Parathyroid adenoma (tissue), 2 donors: ENCODE results near the gene SEC16A.

Experiments used
- H2AFZ ChIP-seq: fragments of 300-600 bp; sonication (generic); one replicate; pipeline ENCODE4 v1.7.0; 2017; ENCODE audit warnings: antibody characterized with exemption, mild to moderate bottlenecking
- H3K27ac ChIP-seq: fragments of 300-600 bp; sonication (generic); one replicate; pipeline ENCODE4 v1.7.0; 2017
- H3K27me3 ChIP-seq: fragments of 300-600 bp; sonication (generic); one replicate; pipeline ENCODE4 v1.7.0; 2017; ENCODE audit warnings: low read length; ENCODE audit not compliant: control insufficient read depth, insufficient read depth
- H3K36me3 ChIP-seq: fragments of 300-600 bp; sonication (generic); one replicate; pipeline ENCODE4 v1.7.0; 2017; ENCODE audit warnings: low read length; ENCODE audit not compliant: control insufficient read depth, insufficient read depth
- H3K4me1 ChIP-seq: fragments of 300-600 bp; sonication (generic); one replicate; pipeline ENCODE4 v1.7.0; 2017; ENCODE audit warnings: control low read depth
- H3K4me2 ChIP-seq: fragments of 300-600 bp; sonication (generic); one replicate; pipeline ENCODE4 v1.7.0; 2017; ENCODE audit warnings: low read length
- H3K4me3 ChIP-seq: fragments of 300-600 bp; sonication (generic); one replicate; pipeline ENCODE4 v1.7.0; 2017; ENCODE audit warnings: low read depth, low read length
- H3K79me2 ChIP-seq: fragments of 300-600 bp; sonication (generic); one replicate; pipeline ENCODE4 v1.7.0; 2017; ENCODE audit warnings: control low read depth
- H3K9ac ChIP-seq: fragments of 300-600 bp; sonication (generic); one replicate; pipeline ENCODE4 v1.7.0; 2017; ENCODE audit warnings: mild to moderate bottlenecking
- H3K9me3 ChIP-seq: fragments of 300-600 bp; sonication (generic); one replicate; pipeline ENCODE4 v1.7.0; 2017; ENCODE audit warnings: low read length; ENCODE audit not compliant: control insufficient read depth
- CTCF ChIP-seq: fragments of 300-600 bp; sonication (generic); IDR thresholded peaks from one replicate; pipeline ENCODE4 v1.7.0; 2017; ENCODE audit warnings: antibody characterized with exemption, mild to moderate bottlenecking
- donor health status: primary hyperparathyroidism.

The SEC16A gene

GRCh38 chr9:136447173-136447778 lies 35.6 kb downstream of the SEC16A start:
- Histone ChIP-seq H3K36me3 (no peaks in the 10 kb centered on the region), H3K4me2 (no peak overlapping the region), H3K4me1 (no peaks in the 10 kb centered on the region), H3K27ac (no peak overlapping the region), H3K4me3 (no peak overlapping the region), H3K79me2 (no peaks in the 10 kb centered on the region), H3K9ac (no peak overlapping the region), H3K27me3 (no peaks in the 10 kb centered on the region), H3K9me3 (no peaks in the 10 kb centered on the region), H2AFZ (no peak overlapping the region)
- no peak for TF ChIP-seq CTCF

- no peak overlapping the region for H3K4me3 ChIP-seq
- H3K27me3 ChIP-seq: no peaks in the 10 kb centered on the region
- TF ChIP-seq CTCF: no peak
- H3K36me3 ChIP-seq: no peaks in the 10 kb centered on the region
- no peaks in the 10 kb centered on the region for H3K4me1 ChIP-seq
- no peaks in the 10 kb centered on the region for H3K79me2 ChIP-seq
- no peaks in the 10 kb centered on the region for H3K9me3 ChIP-seq
- no peak overlapping the region for H3K4me2 ChIP-seq
- H3K9ac ChIP-seq: no peak overlapping the region
- H3K27ac ChIP-seq: no peak overlapping the region
- H2AFZ ChIP-seq: no peak overlapping the region
Measured at GRCh38 chr9:136445799-136446198, 37.0 kb downstream of the SEC16A start.

- Histone ChIP-seq H3K36me3 (no peaks in the 10 kb centered on the region), H3K4me1 (no peaks in the 10 kb centered on the region), H3K27ac (no peak overlapping the region), H3K9me3 (no peaks in the 10 kb centered on the region), H3K4me2 (no peak overlapping the region), H3K4me3 (no peak overlapping the region), H2AFZ (no peak overlapping the region), H3K79me2 (no peaks in the 10 kb centered on the region), H3K27me3 (no peaks in the 10 kb centered on the region), H3K9ac (no peak overlapping the region)
- no peak for TF ChIP-seq CTCF
Measured at GRCh38 chr9:136444102-136444501, 38.7 kb downstream of the SEC16A start.

- Histone ChIP-seq H3K36me3 (no peaks in the 10 kb centered on the region), H3K4me2 (no peak overlapping the region)
- TF ChIP-seq CTCF: no peak
Measured at GRCh38 chr9:136443687-136444086, 39.2 kb downstream of the SEC16A start.

GRCh38 chr9:136443087-136443486 lies 39.8 kb downstream of the SEC16A start:
- no peaks in the 10 kb centered on the region for H3K36me3 ChIP-seq
- H3K4me3 ChIP-seq: no peak overlapping the region
- H3K27me3 ChIP-seq: no peaks in the 10 kb centered on the region
- H2AFZ ChIP-seq: no peak overlapping the region
- H3K9me3 ChIP-seq: no peaks in the 10 kb centered on the region
- no peak overlapping the region for H3K9ac ChIP-seq
- H3K4me1 ChIP-seq: no peaks in the 10 kb centered on the region
- H3K4me2 ChIP-seq: no peak overlapping the region
- no peaks in the 10 kb centered on the region for H3K79me2 ChIP-seq
- TF ChIP-seq CTCF: no peak
- H3K27ac ChIP-seq: no peak overlapping the region

More at GRCh38 chr9:136443687-136444086, 39.2 kb downstream of the SEC16A start:
- H3K4me3 ChIP-seq: no peak overlapping the region
- no peak overlapping the region for H2AFZ ChIP-seq
- H3K9me3 ChIP-seq: no peaks in the 10 kb centered on the region
- no peaks in the 10 kb centered on the region for H3K27me3 ChIP-seq
- no peaks in the 10 kb centered on the region for H3K4me1 ChIP-seq
- H3K79me2 ChIP-seq: no peaks in the 10 kb centered on the region
- H3K27ac ChIP-seq: no peak overlapping the region
- H3K9ac ChIP-seq: no peak overlapping the region
